Measurements from ENCODE around the gene TMEM114. TPM values are rescaled to one million over a fixed set of nuclear protein-coding genes. Genes with fewer than 3 reads are reported as not detected.

The TMEM114 gene
- total and polyA plus RNA-seq, 11 donors = not detected

DNA sequence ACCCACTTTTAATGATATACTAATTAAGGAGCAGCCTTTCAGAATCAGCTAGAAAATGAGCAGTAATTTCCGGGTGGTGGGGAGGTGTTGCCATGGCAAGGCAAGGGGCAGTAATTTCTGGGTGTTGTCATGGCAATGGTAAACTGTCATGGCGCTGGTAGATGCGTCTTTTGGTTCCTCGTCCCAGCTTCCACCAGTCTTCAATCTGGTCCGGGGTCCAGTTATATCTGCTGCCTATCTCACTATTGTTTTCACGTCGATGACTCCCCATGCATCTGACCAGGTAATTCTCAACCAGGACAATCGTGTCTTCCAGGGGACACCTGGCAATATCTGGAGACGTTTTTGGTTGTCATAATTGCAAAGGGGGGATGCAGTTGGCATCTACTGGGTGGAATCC, 34.9 kb downstream of the TMEM114 start:
- Histone ChIP-seq H3K36me3 (no peaks in the 10 kb centered on the region), H3K27me3 (peaks cover 0 to 42% (median 5%) of the 10 kb centered on the region in 9 donors), H3K4me1 (no peaks in the 10 kb centered on the region), H3K27ac (no peak overlapping the region), H3K9me3 (no peaks in the 10 kb centered on the region), H3K4me3 (no peak overlapping the region)
- no peak for ATAC-seq
- TF ChIP-seq POLR2A (IDR thresholded peaks at IDR 0.05) = no peak
- TF ChIP-seq, protein P1, sequence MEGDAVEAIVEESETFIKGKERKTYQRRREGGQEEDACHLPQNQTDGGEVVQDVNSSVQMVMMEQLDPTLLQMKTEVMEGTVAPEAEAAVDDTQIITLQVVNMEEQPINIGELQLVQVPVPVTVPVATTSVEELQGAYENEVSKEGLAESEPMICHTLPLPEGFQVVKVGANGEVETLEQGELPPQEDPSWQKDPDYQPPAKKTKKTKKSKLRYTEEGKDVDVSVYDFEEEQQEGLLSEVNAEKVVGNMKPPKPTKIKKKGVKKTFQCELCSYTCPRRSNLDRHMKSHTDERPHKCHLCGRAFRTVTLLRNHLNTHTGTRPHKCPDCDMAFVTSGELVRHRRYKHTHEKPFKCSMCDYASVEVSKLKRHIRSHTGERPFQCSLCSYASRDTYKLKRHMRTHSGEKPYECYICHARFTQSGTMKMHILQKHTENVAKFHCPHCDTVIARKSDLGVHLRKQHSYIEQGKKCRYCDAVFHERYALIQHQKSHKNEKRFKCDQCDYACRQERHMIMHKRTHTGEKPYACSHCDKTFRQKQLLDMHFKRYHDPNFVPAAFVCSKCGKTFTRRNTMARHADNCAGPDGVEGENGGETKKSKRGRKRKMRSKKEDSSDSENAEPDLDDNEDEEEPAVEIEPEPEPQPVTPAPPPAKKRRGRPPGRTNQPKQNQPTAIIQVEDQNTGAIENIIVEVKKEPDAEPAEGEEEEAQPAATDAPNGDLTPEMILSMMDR (IDR thresholded peaks at IDR 0.05) = no peak
- intact Hi-C loops (cut with DNase I) = no loop called here
- 55 to 83% (median 72%) methylated on average over 9 of the region's 9 CpGs for WGBS, 4 donors
- no peak for DNase-seq

DNA sequence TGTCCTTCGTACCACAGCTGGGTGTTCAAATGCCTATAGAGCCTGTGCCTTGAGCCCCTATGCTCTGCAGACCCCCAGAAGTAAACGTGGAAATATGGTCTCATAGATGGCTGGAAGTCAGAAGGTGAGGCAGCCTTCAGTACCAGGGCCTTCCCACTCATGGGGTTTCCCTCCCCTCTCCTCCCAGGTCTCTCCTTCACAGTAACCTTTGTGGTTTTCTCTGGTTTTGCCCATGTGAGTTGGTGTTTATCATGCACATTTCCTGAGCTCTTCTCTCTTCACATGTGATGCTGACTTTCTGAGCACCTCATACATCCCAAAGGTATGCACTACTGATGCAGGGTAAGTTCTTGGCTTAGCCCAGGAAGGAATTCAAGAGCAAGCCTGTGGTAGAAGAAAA, 35.4 kb downstream of the TMEM114 start:
- TF ChIP-seq POLR2A (IDR thresholded peaks at IDR 0.05) = no peak
- TF ChIP-seq, protein P1 (IDR thresholded peaks at IDR 0.05) = no peak

DNA sequence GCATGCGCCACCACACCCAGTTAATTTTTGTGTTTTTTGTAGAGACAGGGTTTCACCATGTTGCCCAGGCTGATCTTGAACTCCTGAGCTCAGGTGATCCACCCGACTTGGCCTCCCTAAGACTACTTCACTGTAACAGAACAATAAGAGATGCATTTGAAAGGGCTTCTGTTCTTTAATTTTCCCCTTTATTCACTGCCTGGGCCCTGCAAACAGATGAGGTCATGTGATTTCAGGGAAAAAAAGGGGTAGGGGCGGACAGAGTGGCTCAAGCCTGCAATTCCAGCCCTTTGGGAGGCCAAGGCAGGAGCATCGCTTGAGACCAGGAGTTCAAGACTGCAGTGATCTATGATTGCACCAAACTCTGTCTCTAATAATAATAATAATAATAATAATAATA, 36.3 kb downstream of the TMEM114 start:
- no peak for ATAC-seq
- no peak for TF ChIP-seq POLR2A (IDR thresholded peaks at IDR 0.05)
- TF ChIP-seq, protein P1 (IDR thresholded peaks at IDR 0.05) = no peak
- Histone ChIP-seq H3K27me3 (peaks cover 0 to 42% (median 5%) of the 10 kb centered on the region in 9 donors), H3K4me3 (no peak overlapping the region), H3K9me3 (no peaks in the 10 kb centered on the region), H3K27ac (no peak overlapping the region), H3K36me3 (no peaks in the 10 kb centered on the region), H3K4me1 (no peaks in the 10 kb centered on the region)
- DNase-seq = no peak
- 71 to 86% (median 74%) methylated on average over 4 of the region's 4 CpGs for WGBS, 4 donors
- intact Hi-C loops (cut with DNase I) = no loop called here

More for the DNA sequence above, 35.4 kb downstream of the TMEM114 start:
- H3K27me3 ChIP-seq = peaks cover 0 to 42% (median 5%) of the 10 kb centered on the region in 9 donors
- no peak overlapping the region for H3K27ac ChIP-seq
- WGBS, 4 donors = 45 to 80% (median 79%) methylated on average over 2 of the region's 2 CpGs
- intact Hi-C loops (cut with DNase I) = no loop called here
- no peaks in the 10 kb centered on the region for H3K36me3 ChIP-seq
- ATAC-seq (no peak), DNase-seq (no peak)
- H3K4me3 ChIP-seq = no peak overlapping the region
- H3K4me1 ChIP-seq = no peaks in the 10 kb centered on the region
- no peaks in the 10 kb centered on the region for H3K9me3 ChIP-seq

DNA sequence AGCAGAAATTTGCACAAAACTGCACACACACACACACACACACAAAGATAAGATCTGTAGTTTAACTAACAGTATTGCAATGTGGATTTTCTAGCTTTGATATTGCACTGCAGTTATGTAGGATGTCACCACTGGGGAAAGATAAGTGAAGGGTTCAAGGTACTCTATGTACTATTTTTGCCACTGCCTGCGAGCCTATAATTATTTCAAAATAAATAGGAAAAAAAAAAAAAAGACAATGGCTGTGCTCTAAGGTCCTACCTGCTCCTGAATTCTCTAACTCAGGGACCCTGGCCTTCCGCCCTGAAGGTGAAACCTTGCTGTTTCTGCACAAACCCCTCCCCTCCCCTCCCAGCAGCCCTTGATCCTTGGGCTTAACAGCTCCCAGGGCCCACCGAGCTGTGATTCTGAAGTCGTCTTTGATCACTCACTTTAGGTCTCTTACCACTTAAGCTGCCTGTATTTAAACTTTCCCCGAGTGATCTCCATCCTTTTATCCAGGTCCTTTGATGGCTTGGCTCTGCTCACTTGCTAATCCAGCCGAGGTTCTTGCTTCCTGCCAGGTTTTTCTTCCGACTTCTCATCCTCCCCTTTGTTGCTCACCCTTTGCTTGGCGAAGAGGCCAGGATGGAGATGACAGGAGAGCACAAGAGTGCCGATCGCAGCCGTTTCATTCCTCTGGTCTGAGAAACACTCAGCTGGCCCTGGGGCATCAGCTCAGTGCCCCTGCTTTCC, 37.7 kb downstream of the TMEM114 start:
- H3K9me3 ChIP-seq = no peaks in the 10 kb centered on the region
- H3K36me3 ChIP-seq = no peaks in the 10 kb centered on the region
- no peak overlapping the region for H3K27ac ChIP-seq
- no peaks in the 10 kb centered on the region for H3K4me1 ChIP-seq
- intact Hi-C loops (cut with DNase I) = no loop called here
- peaks cover 0 to 47% (median 6%) of the 10 kb centered on the region in 9 donors for H3K27me3 ChIP-seq
- no peak overlapping the region for H3K4me3 ChIP-seq
- no peak for DNase-seq
- no peak for TF ChIP-seq POLR2A (IDR thresholded peaks at IDR 0.05)
- TF ChIP-seq, protein P1 (IDR thresholded peaks at IDR 0.05) = no peak
- ATAC-seq = no peak
- WGBS, 4 donors = 16 to 29% (median 22%) methylated on average over 11 of the region's 11 CpGs
